GM19455 (cell line): ENCODE results near the gene DXO.
"Not testable (repeated sequence)": the region's sequence is repeated elsewhere in the genome, so short reads cannot be mapped to it uniquely, and the experiment has no call there.

Source experiments
- ATAC-seq: cut with Tn5 transposase; IDR thresholded peaks from one replicate; pipeline ENCODE4 v1.9.1; 2021; ENCODE audit not compliant: unreplicated experiment

The DXO gene

GRCh38 chr6:31980195-31980876 lies 8.4 kb upstream of the DXO start:
- not testable (repeated sequence) for ATAC-seq

GRCh38 chr6:31979238-31979898 lies 7.4 kb upstream of the DXO start:
- no peak for ATAC-seq

GRCh38 chr6:31978831-31979230 lies 6.9 kb upstream of the DXO start:
- no peak for ATAC-seq

GRCh38 chr6:31977816-31978431 lies 6.0 kb upstream of the DXO start:
- ATAC-seq, result no peak

- ATAC-seq, result not testable (repeated sequence)
These were observed 4.1 kb upstream of the DXO start for GRCh38 chr6:31976065-31976464.

GRCh38 chr6:31972709-31973350 lies 892 bp upstream of the DXO start:
- no peak for ATAC-seq

GRCh38 chr6:31971279-31971992 lies 502 bp downstream of the DXO start:
- ATAC-seq, result peak; percentile 3

GRCh38 chr6:31970604-31971271 lies 1.2 kb downstream of the DXO start:
- no peak for ATAC-seq

GRCh38 chr6:31969712-31970603 lies 2.0 kb downstream of the DXO start:
- no peak for ATAC-seq

GRCh38 chr6:31968791-31969711 lies 2.9 kb downstream of the DXO start:
- no peak for ATAC-seq

- no peak for ATAC-seq
These were observed 3.6 kb downstream of the DXO start for GRCh38 chr6:31968326-31968725.

- no peak for ATAC-seq
These were observed 4.0 kb downstream of the DXO start for GRCh38 chr6:31967926-31968320.

GRCh38 chr6:31966997-31967925 lies 4.7 kb downstream of the DXO start:
- no peak for ATAC-seq

GRCh38 chr6:31966506-31966905 lies 5.4 kb downstream of the DXO start:
- ATAC-seq, result no peak

GRCh38 chr6:31965700-31966099 lies 6.2 kb downstream of the DXO start:
- ATAC-seq, result no peak

- ATAC-seq, result no peak
These were observed 8.0 kb downstream of the DXO start for GRCh38 chr6:31963921-31964320.

GRCh38 chr6:31961616-31962015 lies 10.3 kb downstream of the DXO start:
- ATAC-seq, result no peak
